ENCODE measurements around the gene MAP3K4. TPM values are rescaled to one million over a fixed set of nuclear protein-coding genes. Genes with fewer than 3 reads are reported as not detected.

MAP3K4 gene
- polyA plus RNA-seq, 1 experiment, result 12.7 TPM

DNA sequence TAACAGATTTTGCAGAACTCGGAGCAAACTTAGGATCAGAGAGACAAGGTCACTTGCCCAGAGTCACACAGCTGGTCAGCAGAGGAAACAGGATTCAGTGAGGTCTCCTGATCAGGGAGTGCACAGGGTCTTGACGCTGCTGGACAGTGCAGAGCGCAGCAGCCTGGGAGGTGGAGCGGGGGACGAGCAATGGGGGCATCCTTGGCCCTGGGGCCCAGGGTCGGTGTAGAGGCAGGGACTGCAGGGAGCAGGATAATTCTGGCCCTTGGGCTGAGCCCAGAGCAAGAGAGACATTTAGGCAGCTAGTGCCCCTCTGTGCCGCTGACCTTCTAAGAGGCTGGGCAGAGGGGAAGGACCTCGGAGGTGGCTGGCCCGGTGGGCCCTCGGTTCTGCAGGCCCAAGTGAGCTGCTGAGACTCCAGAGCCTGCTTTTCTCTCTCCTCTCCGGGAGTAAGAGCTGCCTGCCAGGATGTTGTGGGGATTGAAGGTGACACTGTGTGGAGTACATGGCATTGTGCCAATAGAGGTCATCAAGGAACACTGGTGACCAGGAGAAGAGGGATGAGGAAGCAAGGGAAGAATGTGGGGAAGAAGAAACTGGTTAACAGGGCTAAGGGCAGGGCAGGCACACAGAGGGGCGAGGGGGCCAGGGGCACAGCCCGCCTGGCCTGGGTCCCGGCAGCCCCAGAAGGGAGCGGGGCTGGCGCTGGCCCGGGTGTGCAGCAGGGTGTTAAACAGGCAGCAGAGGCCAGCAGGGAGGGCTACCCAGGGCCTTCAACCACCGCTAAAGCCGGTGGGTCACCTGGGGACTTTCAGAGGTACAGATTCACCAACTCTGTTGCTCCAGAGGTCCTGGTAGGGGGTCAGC, 160.3 kb downstream of the MAP3K4 start:
- no peak for TF ChIP-seq CTCF (IDR thresholded peaks at IDR 0.05; ENCODE audit: low read depth, low read length)
- CTCF ChIA-PET, result interaction anchor here (0.6 to 6.8 kb wide), 7 partner anchors 11 to 222 kb away, joined by 3 to 92 read pairs (median 3); no protein-coding TSS in a partner anchor
- Histone ChIP-seq H3K27ac (ENCODE audit: low read depth, low read length) (no peak overlapping the region), H3K4me3 (ENCODE audit: low read depth, low read length) (no peak overlapping the region), H3K27me3 (ENCODE audit: control insufficient read depth, insufficient read depth, low read length) (no peaks in the 10 kb centered on the region), H3K9me3 (ENCODE audit: control insufficient read depth, insufficient read depth, low read length) (peaks cover 3% of the 10 kb centered on the region; the same call in 1 of the 2 replicates)
- POLR2A ChIA-PET, result interaction anchor here (0.6 to 0.7 kb wide), 2 partner anchors 76 to 122 kb away, joined by 3 read pairs; partner anchors contain the start of gene AGPAT4
- DNase-seq (ENCODE audit: low read depth, low spot score), result no peak

DNA sequence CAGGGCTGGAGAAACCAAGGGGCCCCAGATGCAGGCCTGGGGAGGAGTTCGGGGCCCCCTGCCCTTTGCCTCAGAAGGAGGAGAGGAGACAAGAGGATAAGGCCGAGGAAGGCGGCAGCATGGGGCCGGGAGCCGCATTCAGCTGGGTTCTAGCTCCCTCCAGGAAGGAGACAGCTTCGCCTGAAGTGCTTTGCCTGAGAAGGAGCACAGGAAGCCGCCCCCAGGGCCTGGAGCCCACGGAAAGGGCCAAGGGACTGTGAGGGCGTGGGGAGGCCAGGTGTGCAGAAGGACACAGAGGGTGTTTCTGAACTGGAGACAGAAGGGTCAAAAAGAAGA, 160.9 kb downstream of the MAP3K4 start:
- POLR2A ChIA-PET, result no interaction called here
- Histone ChIP-seq H3K27me3 (ENCODE audit: control insufficient read depth, insufficient read depth, low read length) (no peaks in the 10 kb centered on the region), H3K27ac (ENCODE audit: low read depth, low read length) (no peak overlapping the region), H3K4me3 (ENCODE audit: low read depth, low read length) (no peak overlapping the region), H3K9me3 (ENCODE audit: control insufficient read depth, insufficient read depth, low read length) (peaks cover 3% of the 10 kb centered on the region; the same call in 1 of the 2 replicates)
- CTCF ChIA-PET, result interaction anchor here (0.6 to 6.8 kb wide), 9 partner anchors 12 to 222 kb away, joined by 3 to 92 read pairs (median 3); partner anchors contain the start of gene AGPAT4
- no peak for TF ChIP-seq CTCF (IDR thresholded peaks at IDR 0.05; ENCODE audit: low read depth, low read length)
- DNase-seq (ENCODE audit: low read depth, low spot score), result no peak

DNA sequence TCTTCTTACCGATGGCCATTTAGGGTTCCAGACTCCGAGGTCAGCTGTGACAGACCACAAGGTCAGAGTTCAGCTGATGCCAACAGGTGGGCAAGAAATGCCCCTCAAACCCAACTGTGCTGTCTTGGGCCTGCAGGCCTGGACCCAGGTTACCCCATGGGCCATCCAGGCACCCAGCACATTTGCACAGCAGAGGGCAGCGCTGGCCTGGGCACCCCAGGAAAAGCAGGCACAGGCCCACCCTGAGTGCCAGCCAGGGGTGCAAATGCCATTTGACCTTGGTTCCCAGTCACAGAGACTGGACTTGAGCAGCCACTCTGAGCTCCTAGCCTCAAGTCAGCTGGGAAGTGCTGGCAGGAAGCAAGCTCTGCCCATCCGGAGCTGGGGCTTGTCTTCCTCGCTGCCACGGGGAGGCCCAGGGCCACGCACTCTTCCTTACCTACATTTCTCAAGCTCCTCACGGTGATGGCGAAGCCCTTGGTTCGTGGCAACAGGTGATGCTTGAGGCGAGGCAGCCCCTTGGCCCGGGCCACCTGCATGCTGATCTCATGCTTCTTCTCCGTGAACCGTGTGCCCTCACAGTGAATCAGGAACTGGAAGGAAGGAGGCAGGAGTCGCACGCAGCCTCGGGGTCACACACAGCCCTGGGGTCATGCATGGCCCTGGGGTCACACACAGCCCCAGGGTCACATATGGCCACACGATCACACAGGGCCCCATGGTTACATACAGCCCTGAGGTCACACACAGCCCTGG, 161.5 kb downstream of the MAP3K4 start:
- ChIA-PET POLR2A (no interaction called here), CTCF (interaction anchor here (0.7 to 6.8 kb wide), 11 partner anchors 12 to 223 kb away, joined by 3 to 92 read pairs (median 3); partner anchors contain the start of gene AGPAT4)
- DNase-seq (ENCODE audit: low read depth, low spot score), result no peak
- Histone ChIP-seq H3K27ac (ENCODE audit: low read depth, low read length) (no peak overlapping the region), H3K9me3 (ENCODE audit: control insufficient read depth, insufficient read depth, low read length) (peaks cover 3% of the 10 kb centered on the region; the same call in 1 of the 2 replicates), H3K4me3 (ENCODE audit: low read depth, low read length) (no peak overlapping the region), H3K27me3 (ENCODE audit: control insufficient read depth, insufficient read depth, low read length) (no peaks in the 10 kb centered on the region)
- TF ChIP-seq CTCF (IDR thresholded peaks at IDR 0.05; ENCODE audit: low read depth, low read length), result peak; percentile 56

DNA sequence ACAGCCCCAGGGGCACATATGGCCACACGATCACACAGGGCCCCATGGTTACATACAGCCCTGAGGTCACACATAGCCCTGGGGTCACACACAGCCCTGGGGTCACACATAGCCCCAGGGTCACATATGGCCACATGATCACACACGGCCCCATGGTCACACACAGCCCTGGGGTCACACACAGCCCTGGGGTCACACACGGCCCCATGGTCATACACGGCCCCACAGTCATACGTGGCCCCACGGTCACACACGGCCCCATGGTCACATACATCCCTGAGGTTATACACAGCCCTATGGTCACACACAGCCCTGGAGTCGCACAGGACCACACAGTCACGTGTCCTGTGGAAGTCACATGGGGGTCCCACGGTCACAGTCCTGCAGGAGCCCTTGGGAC, 162.2 kb downstream of the MAP3K4 start:
- Histone ChIP-seq H3K9me3 (ENCODE audit: control insufficient read depth, insufficient read depth, low read length) (peaks cover 3% of the 10 kb centered on the region; the same call in 1 of the 2 replicates), H3K27ac (ENCODE audit: low read depth, low read length) (no peak overlapping the region), H3K27me3 (ENCODE audit: control insufficient read depth, insufficient read depth, low read length) (no peaks in the 10 kb centered on the region), H3K4me3 (ENCODE audit: low read depth, low read length) (no peak overlapping the region)
- no peak for TF ChIP-seq CTCF (IDR thresholded peaks at IDR 0.05; ENCODE audit: low read depth, low read length)
- ChIA-PET CTCF (interaction anchor here (0.7 to 6.8 kb wide), 10 partner anchors 13 to 223 kb away, joined by 3 to 92 read pairs (median 3); no protein-coding TSS in a partner anchor), POLR2A (no interaction called here)
- no peak for DNase-seq (ENCODE audit: low read depth, low spot score)
